Measurements from ENCODE around the gene IFNAR1. TPM values are rescaled to one million over a fixed set of nuclear protein-coding genes. Genes with fewer than 3 reads are reported as not detected.
A peak's percentile ranks its signal among the peaks of the same experiment; 100 is the strongest.

IFNAR1 gene
- total RNA-seq, 1 donor from 2014 or later = 15.5 TPM

DNA sequence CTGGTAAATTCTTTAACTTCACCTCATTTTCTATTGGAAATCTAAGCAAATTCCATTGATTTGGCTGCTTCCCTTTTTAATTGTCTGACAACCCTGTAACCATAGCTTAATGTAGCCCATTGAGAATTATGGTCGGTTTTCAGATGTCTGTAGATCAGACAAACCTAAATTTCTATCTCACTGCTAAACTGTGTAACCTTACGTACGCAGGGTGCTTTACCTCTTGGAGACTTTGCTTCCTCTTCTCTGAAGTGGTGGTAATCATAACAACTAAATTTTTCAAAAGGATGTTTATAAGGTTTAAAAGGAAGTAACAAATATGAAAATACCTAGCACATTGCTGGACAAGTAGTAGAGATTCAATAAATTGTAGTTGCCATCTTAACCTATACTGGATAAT is 25.9 kb downstream of the IFNAR1 start:
- no peak for ATAC-seq

DNA sequence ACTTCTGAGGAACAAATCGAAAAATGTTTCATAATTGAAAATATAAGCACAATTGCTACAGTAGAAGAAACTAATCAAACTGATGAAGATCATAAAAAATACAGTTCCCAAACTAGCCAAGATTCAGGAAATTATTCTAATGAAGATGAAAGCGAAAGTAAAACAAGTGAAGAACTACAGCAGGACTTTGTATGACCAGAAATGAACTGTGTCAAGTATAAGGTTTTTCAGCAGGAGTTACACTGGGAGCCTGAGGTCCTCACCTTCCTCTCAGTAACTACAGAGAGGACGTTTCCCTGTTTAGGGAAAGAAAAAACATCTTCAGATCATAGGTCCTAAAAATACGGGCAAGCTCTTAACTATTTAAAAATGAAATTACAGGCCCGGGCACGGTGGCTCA is 30.6 kb downstream of the IFNAR1 start:
- ATAC-seq = no peak

DNA sequence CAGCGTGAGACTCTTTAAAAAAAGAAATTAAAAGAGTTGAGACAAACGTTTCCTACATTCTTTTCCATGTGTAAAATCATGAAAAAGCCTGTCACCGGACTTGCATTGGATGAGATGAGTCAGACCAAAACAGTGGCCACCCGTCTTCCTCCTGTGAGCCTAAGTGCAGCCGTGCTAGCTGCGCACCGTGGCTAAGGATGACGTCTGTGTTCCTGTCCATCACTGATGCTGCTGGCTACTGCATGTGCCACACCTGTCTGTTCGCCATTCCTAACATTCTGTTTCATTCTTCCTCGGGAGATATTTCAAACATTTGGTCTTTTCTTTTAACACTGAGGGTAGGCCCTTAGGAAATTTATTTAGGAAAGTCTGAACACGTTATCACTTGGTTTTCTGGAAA is 31.2 kb downstream of the IFNAR1 start:
- ATAC-seq = no peak

DNA sequence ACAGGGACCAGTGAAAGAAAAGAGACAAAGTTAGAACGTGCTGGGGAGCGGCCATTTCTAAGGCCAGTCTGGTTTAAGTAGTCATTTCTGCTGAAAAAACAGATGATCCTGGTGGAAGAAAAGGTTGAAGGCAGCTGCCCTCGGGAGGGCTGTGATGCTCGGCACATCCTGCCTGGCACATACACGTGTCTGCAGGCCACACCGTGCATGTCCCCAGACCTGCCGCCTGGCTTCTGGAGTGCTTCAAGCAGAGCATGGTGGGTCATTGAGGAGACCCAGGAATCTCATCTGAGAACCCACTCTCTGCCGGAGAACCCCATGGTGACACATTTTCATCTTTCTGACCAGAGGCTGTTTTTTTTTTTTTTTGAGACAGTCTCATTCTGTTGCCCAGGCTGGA is 32.4 kb downstream of the IFNAR1 start:
- ATAC-seq = no peak

DNA sequence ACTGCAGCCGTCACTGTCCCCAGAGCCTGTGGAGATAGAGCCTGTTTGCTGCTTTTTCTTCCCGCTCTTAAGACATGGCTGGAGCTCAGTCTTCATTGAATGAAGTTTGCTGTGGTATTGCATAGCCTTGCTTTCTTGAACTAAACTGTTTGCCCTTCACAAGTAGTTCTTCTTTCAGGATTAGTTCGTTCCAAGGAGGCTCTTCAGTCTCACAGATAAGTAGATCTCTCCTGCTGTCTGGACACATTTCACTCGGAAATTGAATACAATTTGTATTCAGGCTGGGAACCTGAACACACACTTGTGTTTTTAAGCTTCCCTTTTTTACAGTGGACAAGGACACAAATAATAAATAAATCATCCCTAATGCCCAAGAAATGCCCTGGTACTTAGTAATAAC is 34.7 kb downstream of the IFNAR1 start:
- no peak for ATAC-seq

DNA sequence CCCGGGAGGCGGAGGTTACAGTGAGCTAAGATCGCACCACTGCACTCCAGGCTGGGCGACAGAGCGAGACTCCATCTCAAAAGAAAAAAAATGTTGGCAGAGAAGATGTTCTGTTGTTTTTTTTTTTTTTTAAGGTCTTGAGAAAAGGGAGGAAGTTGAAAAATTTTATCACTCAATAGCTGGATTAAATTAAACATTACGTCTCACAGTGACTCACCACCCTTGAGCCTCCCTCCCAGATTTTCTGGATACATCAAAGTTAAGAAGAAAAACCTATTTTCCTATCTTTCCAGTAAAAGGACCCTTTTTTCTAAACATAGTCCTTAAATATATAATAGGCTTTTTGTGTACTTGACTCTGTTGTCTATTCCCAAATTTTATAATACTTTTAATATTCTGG is 35.5 kb downstream of the IFNAR1 start:
- no peak for ATAC-seq

DNA sequence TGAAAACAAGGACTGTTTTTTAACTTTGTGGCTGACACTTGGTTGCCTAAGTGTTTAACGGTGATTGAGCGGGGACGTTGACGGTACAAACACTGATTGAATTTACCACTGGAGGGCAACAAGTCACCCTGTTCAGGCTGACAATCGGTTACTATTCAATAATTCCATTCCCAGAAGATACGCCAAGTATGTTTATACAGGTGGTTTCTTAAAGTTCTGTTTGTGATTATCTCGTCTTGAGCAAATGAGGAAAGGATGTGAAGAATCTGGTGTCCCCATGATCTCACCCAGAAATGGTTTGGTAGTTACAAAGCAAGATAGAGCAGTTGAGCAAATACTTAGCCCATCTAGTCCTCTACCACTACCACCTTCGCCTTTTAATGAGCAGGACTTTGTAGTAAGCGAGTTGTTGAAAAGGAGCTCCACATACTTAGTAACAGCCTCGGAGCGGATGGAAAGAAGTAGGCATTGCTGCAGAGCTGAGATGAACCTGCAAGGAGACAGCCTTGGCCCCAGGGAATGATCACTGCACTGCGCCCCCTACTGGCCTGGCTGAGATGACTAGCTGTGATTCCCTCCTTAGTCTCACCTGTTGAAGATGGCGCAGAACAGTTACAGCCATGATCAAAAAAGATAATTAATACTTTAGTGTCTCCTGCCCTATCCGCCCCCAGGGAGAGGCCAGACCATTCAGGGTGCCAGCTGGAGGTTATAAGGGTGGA is 36.3 kb downstream of the IFNAR1 start:
- peak; percentile 84 for ATAC-seq

DNA sequence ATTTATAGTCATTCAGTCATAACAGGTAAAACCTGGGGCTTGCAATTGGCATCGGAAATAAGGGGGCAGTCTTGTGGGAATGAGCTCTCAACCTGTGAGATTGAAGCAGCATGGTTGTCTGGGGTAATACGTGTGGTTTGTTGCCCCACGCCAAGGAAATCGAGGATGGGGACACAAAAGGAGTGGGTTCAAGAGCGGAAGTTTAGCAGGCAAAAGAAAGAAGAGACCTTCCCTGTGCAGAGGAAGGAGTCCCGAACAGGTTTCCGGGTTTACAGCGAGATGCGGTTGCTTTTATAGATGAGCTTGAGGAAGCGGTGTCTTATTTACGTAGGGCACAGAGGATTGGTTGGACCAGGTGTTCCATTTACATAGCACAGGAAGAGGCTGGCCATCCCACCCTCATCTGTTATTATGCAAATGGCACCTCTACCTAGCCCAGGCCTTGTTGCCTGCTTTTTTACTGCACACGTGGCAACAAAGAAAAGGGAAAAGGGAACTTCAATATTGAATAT is 37.3 kb downstream of the IFNAR1 start:
- ATAC-seq = peak; percentile 46

DNA sequence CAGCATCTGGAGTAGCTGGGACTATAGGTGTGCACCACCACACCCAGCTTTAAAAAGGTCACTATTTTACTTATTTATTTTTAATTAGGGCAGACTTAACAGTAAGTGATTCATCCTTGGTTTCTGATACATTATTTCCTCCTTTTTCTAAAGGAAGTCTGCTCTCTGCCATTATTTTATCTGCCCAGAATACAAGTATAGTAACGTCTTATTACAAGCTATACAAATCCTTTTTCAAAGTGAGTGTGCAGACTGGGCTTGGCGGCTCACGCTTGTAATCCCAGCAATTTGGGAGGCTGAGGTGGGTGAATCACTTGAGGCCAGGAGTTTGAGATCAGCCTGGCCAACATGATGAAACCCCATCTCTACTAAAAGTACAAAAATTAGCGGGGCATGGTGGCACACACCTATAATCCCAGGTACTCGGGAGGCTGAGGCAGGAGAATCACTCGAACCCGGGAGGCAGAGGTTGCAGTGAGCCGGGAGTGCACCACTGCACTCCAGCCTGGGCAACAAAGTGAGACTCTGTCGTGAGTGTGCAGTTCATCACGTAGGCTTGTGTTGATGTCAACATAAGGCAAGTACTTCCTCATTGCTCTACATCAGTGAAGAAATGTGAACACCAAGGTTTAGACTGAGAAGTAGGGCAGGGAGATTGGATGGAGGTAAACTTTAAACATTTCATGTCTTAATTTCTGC is 39.3 kb downstream of the IFNAR1 start:
- ATAC-seq = peak; percentile 50

DNA sequence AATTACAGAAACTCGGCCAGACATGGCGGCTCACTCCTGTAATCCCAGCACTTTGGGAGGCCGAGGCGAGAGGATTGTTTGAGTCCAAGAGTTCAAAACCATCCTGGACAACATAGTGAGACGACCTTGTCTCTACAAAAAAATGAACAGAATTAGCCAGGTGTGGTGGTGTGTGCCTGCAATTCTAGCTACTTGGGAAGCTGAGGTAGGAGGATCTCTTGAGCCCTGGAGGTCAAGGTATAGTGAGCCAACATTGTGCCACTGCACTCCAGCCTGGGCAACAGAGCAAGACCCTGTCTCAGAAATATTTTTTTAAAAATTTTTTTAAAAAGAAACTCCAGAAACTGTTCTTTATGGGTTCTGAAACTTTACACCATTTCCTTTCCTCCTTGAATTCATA is 40.1 kb downstream of the IFNAR1 start:
- ATAC-seq = no peak

DNA sequence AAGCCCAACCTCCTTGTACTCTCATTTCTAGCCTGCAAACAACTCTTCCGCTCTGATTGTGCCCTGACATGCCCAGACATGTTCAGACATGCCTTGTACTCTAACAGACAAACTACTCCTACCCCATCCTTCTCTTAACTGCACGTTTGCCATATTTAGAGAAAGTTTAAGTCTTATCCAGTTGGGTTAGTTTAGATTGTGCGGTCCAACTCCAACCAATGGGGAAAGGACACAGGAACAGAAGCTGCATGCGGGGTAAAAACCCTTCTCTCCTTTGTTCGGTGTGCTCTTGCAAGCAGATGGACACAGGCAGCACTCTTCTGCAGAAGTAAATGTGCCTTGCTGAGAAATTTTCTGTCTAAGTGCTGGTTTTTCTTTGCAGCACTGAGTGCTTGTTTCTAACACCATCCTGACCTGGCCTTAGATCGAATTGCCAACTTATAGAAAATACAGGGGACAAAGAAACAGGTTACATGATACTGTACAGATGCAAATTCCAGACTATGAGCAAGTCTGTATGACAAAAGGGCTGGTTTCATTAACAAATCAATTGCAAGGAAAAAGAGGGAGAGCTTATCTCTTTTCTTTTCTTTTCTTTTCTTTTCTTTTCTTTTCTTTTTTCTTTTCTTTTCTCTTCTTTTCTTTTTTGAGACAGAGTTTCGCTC is 42.7 kb downstream of the IFNAR1 start:
- no peak for ATAC-seq

DNA sequence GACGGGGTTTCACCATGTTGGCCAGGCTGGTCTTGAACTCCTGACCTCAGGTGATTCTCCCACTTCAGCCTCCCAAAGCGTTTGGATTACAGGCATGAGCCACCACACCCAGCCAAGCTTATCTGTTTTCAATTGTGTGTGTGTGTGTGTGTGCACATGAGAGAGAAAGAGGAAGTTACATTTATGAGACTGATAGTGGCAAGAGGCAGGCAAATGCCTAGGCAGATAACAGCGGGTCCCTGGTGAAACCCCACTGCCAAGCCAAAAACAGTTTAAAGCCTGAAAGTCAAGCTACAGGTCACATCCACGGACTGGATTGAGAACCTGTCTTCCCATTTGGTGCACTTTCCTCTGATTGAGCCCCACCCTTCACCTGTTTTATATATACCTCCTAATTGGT is 43.4 kb downstream of the IFNAR1 start:
- ATAC-seq = no peak

DNA sequence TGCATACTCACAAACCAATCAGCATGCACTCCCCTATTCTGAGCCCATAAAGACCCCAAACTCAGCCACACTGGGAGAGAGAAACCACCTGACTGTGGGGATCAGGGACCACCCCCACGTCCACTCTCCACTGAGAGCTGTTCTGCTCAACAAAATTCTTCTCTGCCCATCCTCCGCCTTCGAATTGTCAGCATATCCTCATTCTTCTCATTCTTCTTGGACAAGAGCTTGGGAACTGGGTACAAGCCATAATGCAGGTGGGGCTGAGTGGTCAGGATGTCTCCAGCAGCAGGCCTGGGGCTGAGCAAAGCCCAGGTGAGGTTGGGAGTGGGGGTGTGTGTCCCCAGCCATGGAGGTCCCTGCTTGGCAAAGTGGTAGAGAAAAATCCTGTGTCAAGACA is 43.8 kb downstream of the IFNAR1 start:
- ATAC-seq = no peak

DNA sequence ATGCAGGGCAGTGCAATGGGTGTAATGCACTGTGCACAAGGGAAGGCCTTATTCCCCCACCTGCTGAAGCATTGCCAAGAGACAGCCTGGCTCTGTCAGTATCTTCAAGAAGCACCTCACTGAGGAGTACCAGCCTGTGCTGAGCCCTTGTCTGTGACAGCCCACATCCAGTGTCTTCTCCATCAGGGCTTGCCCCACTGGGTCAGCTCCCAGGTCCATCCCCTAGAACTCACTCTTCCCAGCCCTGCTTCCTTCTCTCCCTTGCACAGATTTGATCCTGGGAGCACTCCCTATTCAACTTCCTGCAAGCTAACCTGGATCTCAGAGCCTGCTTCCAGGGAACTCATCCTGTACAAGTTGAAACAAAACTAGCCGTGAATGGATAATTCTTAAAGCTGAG is 44.8 kb downstream of the IFNAR1 start:
- no peak for ATAC-seq

DNA sequence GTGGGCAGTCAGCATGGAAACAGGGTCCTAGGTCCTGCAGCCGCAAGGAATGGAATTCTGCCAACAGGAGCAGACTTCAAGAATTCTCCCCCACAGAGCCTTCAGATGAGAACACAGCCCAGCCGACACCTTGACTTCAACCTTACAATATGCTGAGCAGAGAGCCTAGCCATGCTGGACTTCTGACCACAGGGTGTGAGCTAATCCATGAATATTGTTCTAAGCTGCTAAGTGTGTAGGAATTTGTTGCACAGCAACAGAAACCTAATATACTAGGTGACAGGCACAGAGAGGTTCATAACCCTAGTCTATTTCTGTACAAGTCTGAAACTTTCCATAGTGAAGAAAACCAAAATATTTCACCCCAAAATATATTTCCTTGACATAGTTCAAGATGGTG is 45.5 kb downstream of the IFNAR1 start:
- ATAC-seq = no peak

DNA sequence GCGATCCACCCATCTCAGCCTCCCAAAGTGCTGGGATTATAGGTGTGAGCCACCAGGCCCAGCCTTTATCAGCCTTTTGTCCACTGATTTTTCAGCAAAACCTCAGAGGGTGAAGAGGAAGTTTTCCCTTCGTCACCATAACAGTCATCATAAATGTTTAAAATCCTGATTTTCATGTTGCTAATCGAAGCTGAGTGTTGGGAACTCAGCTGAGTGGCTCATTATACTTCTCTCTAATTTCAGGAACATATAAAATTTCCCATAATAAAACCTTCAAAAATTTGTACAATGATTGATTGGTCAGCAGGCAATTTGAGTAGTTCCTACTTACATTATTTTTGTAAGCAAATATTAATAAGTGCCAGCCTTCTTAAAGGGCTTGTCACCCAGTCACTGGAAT is 46.6 kb downstream of the IFNAR1 start:
- ATAC-seq = no peak

DNA sequence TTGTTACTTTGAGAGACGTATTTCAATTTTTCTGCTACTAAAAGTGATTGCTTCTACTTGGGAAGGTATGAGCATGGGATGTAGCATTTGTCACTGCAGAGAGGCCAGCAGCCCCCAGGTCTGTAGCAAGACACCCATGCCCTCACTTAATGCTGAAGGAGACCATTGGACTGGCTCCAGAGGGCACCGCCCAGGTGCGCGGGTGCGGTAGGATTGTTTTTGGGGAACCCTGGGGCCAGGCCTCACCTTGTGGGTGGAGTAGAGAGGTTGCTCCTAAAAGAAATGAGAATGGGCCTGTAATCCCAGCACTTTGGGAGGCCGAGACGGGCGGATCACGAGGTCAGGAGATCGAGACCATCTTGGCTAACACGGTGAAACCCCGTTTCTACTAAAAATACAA is 47.8 kb downstream of the IFNAR1 start:
- ATAC-seq = no peak

DNA sequence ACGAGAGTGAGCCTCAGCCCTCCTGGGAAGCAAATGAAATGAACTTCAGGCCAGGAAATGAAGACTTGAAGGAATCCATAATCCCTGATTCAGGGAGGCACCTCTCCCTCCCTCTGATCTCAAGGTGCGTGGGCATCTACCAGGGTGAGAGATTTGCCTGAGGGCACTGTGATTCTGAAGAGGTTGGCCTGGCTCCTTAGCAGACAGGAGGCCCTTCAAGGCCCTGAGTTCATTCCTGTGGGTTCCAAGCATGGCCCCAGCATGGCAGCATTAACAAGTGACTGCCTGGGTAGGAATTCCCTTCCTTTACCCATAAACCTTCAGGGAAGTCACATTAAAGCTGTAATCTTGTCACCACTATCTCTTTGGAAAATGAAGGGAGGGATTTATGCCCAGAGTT is 48.7 kb downstream of the IFNAR1 start:
- ATAC-seq = peak; percentile 19

DNA sequence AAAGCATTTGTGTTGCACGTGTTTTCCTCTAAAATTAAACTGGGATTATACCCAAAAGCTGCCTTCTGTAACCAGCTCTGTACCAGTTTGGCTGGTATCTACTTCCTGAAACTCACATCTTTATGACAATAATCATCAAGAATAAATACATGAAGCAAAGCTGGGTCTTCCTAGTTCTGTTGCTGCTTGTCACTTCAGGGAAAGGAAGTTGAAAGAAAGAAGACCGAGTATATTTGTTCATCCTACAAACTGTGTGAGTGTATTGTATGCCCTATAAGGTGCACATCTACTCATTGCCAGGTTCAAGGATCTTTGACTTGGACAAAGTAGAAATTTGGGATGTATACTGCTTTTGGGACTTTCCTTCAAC is 49.3 kb downstream of the IFNAR1 start:
- ATAC-seq = peak; percentile 74

DNA sequence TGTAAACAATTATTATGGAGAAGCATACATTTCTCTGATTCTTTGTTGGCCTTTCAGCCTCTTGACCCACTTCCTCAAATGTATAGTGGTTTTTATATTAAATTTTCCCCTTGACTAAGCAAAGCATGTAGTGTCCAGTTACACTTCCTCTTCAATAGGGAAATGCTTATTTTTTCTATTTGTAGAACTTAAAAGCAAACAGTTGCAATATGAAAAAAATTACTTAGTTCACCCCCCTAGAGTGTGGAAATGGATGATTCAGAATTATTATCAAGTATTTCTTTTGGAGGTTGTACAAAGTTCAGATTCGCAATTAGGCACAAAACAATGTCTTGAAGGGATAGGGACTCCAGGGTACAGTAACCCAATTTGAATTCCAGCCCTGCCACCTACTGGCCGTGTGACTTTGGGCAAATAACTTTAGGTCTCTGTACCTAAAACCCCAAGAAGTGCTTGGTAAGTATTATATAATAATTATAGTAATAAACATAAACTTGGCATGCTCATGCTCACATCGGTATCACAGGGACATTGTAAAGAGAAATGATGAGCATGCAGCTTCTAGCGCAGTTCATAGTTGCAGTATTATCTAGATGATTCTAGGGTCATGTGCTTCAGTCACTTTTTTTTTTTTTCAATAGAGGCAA is 49.8 kb downstream of the IFNAR1 start:
- peak; percentile 52 for ATAC-seq

DNA sequence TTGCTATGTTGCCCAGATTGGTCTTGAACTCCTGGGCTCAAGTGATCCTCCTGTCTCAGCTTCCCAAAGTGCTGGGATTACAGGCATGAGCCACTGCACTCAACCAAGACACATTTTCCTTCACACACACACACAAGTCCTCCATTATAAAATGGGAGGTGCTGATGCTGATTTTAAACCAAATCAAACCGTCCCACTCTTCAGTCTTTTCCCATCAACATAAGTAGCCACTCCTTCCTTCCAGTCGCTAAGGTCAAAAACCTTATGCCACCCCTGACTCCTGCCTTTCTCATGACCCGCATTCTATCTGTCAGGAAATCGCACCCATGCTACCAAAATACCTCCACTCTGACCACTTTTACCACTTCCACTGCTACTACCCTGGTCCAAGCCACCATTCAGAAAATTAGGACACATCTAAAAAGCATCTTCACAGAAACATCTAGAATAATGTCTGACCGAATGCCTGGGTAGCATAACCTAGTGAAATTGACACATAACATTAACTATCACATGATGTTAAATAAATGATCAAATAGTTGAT is 50.4 kb downstream of the IFNAR1 start:
- no peak for ATAC-seq

DNA sequence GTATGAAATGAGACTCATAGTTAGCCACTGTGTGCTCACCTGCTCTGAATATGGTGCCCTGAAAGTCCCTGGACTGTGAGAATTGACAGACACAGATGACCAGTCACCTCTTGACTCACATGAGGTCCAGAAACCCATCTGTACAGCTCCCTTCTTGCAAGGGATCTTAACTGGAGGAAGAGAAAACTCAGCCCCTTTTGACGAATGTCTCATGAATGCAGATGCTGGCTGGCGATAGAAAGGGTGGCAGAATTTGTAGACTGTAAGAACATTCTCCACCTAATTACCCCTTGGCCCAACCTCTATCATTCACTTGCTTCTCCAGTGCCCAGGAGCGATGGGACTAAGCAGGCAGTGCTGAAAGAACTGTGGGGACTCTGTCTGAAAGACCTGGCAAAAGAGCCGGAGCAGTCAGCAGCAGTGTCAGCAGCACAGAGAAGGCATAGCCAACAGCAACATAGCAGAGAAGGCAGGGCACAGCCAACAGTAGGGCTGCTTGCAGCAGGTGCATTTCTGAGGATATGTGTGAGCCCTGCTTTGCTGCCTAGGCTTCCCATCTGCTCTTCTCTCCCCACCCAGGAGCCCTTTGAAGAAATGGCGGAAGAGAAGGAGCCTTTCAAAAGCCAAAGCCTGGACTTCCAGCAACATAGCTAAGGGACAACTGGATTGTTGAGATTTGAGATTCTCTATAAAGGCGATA is 52.6 kb downstream of the IFNAR1 start:
- no peak for ATAC-seq

Data from esophagus mucosa (tissue), 1 donor.